GM23248 (cell line): ENCODE measurements around the gene LAMA5.

Experiments
- EZH2 ChIP-seq: fragments of 200-600 bp; sonication (generic); IDR thresholded peaks from 2 replicates; pipeline ENCODE4 v1.6.1; 2018; ENCODE audit warnings: antibody characterized with exemption, mild to moderate bottlenecking; ENCODE audit not compliant: insufficient read depth, poor library complexity, severe bottlenecking
- EZH2phosphoT487 ChIP-seq: fragments of 200-600 bp; sonication (generic); IDR thresholded peaks from 2 replicates; pipeline ENCODE4 v1.6.1; 2018; ENCODE audit warnings: antibody characterized with exemption, moderate library complexity, mild to moderate bottlenecking, low read depth; ENCODE audit not compliant: insufficient read depth

GRCh38 chr20:62411479-62412193 lies 44.5 kb upstream of the LAMA5 start:
- TF ChIP-seq EZH2phosphoT487 (no peak), EZH2 (no peak)
